Hepatocyte (in vitro differentiated cells): ENCODE data around the gene BLOC1S3. TPM values are rescaled to one million over a fixed set of nuclear protein-coding genes. Genes with fewer than 3 reads are reported as not detected.

ENCODE experiments used
- DNase-seq: peaks from one replicate; pipeline ENCODE4 v3.0.0-alpha.2; 2016; ENCODE audit warnings: low spot score
- H2AFZ ChIP-seq: fragments of 200-600 bp; sonication (generic); 2 replicates; pipeline ENCODE4 v1.6.0; 2016; ENCODE audit warnings: antibody characterized with exemption, mild to moderate bottlenecking
- H3K27ac ChIP-seq: fragments of 200-600 bp; sonication (generic); 2 replicates; pipeline ENCODE4 v1.5.1; 2016; ENCODE audit warnings: mild to moderate bottlenecking
- H3K27me3 ChIP-seq: fragments of 200-600 bp; sonication (generic); 2 replicates; pipeline ENCODE4 v1.6.1; 2016
- H3K36me3 ChIP-seq: fragments of 200-600 bp; sonication (generic); replicated peaks from 2 replicates; pipeline ENCODE4 v1.5.1; 2016; ENCODE audit warnings: low read depth; ENCODE audit not compliant: insufficient read depth
- H3K4me1 ChIP-seq: fragments of 200-600 bp; sonication (generic); 2 replicates; pipeline ENCODE4 v1.5.1; 2016; ENCODE audit warnings: mild to moderate bottlenecking, moderate library complexity; ENCODE audit not compliant: insufficient read depth
- H3K4me2 ChIP-seq: fragments of 200-600 bp; sonication (generic); 2 replicates; pipeline ENCODE4 v1.6.0; 2016
- H3K4me3 ChIP-seq: fragments of 200-600 bp; sonication (generic); 2 replicates; pipeline ENCODE4 v1.5.1; 2016; ENCODE audit warnings: mild to moderate bottlenecking
- H3K79me2 ChIP-seq: fragments of 200-600 bp; sonication (generic); 2 replicates; pipeline ENCODE4 v1.6.0; 2017; ENCODE audit warnings: mild to moderate bottlenecking
- H3K9me2 ChIP-seq: fragments of 200-600 bp; sonication (generic); replicated peaks from 2 replicates; pipeline ENCODE4 v1.6.0; 2017; ENCODE audit warnings: mild to moderate bottlenecking; ENCODE audit not compliant: insufficient read depth
- H3K9me3 ChIP-seq: fragments of 200-600 bp; sonication (generic); 2 replicates; pipeline ENCODE4 v1.5.1; 2016; ENCODE audit warnings: low read depth, mild to moderate bottlenecking
- H4K20me1 ChIP-seq: fragments of 200-600 bp; sonication (generic); 2 replicates; pipeline ENCODE4 v1.6.0; 2016; ENCODE audit warnings: mild to moderate bottlenecking; ENCODE audit not compliant: insufficient read depth, poor library complexity, severe bottlenecking
- CTCF ChIP-seq: fragments of 200-600 bp; sonication (generic); IDR thresholded peaks from 2 replicates; pipeline ENCODE4 v1.5.1; 2016; ENCODE audit warnings: antibody characterized with exemption, mild to moderate bottlenecking; ENCODE audit not compliant: poor library complexity
- EZH2 ChIP-seq: fragments of 200-600 bp; sonication (generic); IDR thresholded peaks from 2 replicates; pipeline ENCODE4 v1.6.1; 2016; ENCODE audit warnings: antibody characterized with exemption, mild to moderate bottlenecking, borderline replicate concordance
- EZH2phosphoT487 ChIP-seq: fragments of 200-600 bp; sonication (generic); IDR thresholded peaks from one replicate; pipeline ENCODE4 v1.6.1; 2018; ENCODE audit warnings: antibody characterized with exemption, mild to moderate bottlenecking, low read depth, moderate library complexity; ENCODE audit not compliant: unreplicated experiment, severe bottlenecking
- WGBS: methylation state at CpG from one replicate; pipeline ENCODE4 v1.1.6; 2016; ENCODE audit warnings: low lambda C conversion rate; ENCODE audit errors: missing lambda C conversion rate; 5-methylcytosine and 5-hydroxymethylcytosine counted together
- polyA plus RNA-seq: library from polyadenylated mRNA; unstranded; fragments of >200 nt; fragmentation: Nextera tagmentation; extraction: Ambion mirVana; gene quantifications from 2 replicates; pipeline ENCODE4 v1.2.1, GENCODE V29; 2016
- total RNA-seq: library from RNA; depleted of rRNA; stranded (reverse); fragments of >200 nt; gene quantifications from 2 replicates; pipeline ENCODE4 v1.2.3, GENCODE V29; 2014

The BLOC1S3 gene
- total and polyA plus RNA-seq, 2 experiments from 2014 or later: 8.4 to 17.1 TPM

- Histone ChIP-seq H3K4me3 (no peak within 1 kb of the TSS), H3K27me3 (no peaks in the 10 kb centered on the region)
These were observed 17.5 kb upstream of the BLOC1S3 start, which contains the start of gene NKPD1 for GRCh38 chr19:45160870-45161737. Gene NKPD1 (minus strand): TSS chr19:45160982. CDS start chr19:45160150, 832 bp downstream.

GRCh38 chr19:45161738-45162607 is 16.6 kb upstream of the BLOC1S3 start:
- H3K27ac ChIP-seq: no peak overlapping the region
- no peaks in the 10 kb centered on the region for H3K9me2 ChIP-seq
- H3K4me3 ChIP-seq: no peak overlapping the region
- no peak for TF ChIP-seq EZH2
- peak; percentile 49 for TF ChIP-seq CTCF
- no peak for TF ChIP-seq EZH2phosphoT487
- no peaks in the 10 kb centered on the region for H3K27me3 ChIP-seq
- 76% methylated on average over 16 of the region's 32 CpGs for WGBS
- peaks cover 9% of the 10 kb centered on the region for H3K4me1 ChIP-seq
- peak; percentile 61 for DNase-seq
- H3K79me2 ChIP-seq: no peaks in the 10 kb centered on the region
- H3K4me2 ChIP-seq: no peak overlapping the region
- H3K36me3 ChIP-seq: no peaks in the 10 kb centered on the region
- H3K9me3 ChIP-seq: no peaks in the 10 kb centered on the region
- no peaks in the 10 kb centered on the region for H4K20me1 ChIP-seq
- H2AFZ ChIP-seq: no peak overlapping the region

More at GRCh38 chr19:45160870-45161737, 17.5 kb upstream of the BLOC1S3 start, which contains the start of gene NKPD1:
- Histone ChIP-seq H3K9me3 (no peaks in the 10 kb centered on the region), H3K27ac (no peak within 1 kb of the TSS), H2AFZ (no peak within 1 kb of the TSS), H3K4me1 (peaks cover 9% of the 10 kb centered on the region), H3K36me3 (no peaks in the 10 kb centered on the region), H3K79me2 (no peaks in the 10 kb centered on the region), H3K9me2 (no peaks in the 10 kb centered on the region), H4K20me1 (no peaks in the 10 kb centered on the region), H3K4me2 (no peak within 1 kb of the TSS)
- WGBS: 51% methylated on average over 28 of the region's 29 CpGs
- DNase-seq: peak; percentile 76
- TF ChIP-seq EZH2 (no peak), CTCF (no peak), EZH2phosphoT487 (no peak)

GRCh38 chr19:45162608-45163143 is 15.9 kb upstream of the BLOC1S3 start:
- H3K4me2 ChIP-seq: no peak overlapping the region

More at GRCh38 chr19:45162608-45163143, 15.9 kb upstream of the BLOC1S3 start:
- H3K27me3 ChIP-seq: no peaks in the 10 kb centered on the region
- no peak for DNase-seq
- H3K9me3 ChIP-seq: no peaks in the 10 kb centered on the region
- 93% methylated on average over 12 of the region's 18 CpGs for WGBS
- H3K27ac ChIP-seq: no peak overlapping the region
- peaks cover 9% of the 10 kb centered on the region for H3K4me1 ChIP-seq
- TF ChIP-seq EZH2phosphoT487 (no peak), EZH2 (no peak), CTCF (no peak)
- no peaks in the 10 kb centered on the region for H4K20me1 ChIP-seq
- H3K36me3 ChIP-seq: no peaks in the 10 kb centered on the region
- H3K4me3 ChIP-seq: no peak overlapping the region
- no peaks in the 10 kb centered on the region for H3K79me2 ChIP-seq
- no peaks in the 10 kb centered on the region for H3K9me2 ChIP-seq
- no peak overlapping the region for H2AFZ ChIP-seq
